GM12878 (cell line): ENCODE data around the gene RCAN1. TPM values are rescaled to one million over a fixed set of nuclear protein-coding genes. Genes with fewer than 3 reads are reported as not detected.

Experiments used
- ATAC-seq: fragments of 200-7000 bp; cut with Tn5 transposase; 3 replicates; pipeline ENCODE4 v1.9.1; 2020; ENCODE audit warnings: mild to moderate bottlenecking, moderate library complexity
- BruUV-seq: library from RNA; stranded (reverse); fragments of 400-500 nt; replicated peaks from 2 replicates; lab custom pipeline; 2021; lab: Mats Ljungman, UMichigan
- CTCF ChIA-PET: fragments of 300-600 bp; sonication (Branson Sonifier 250); formaldehyde crosslinking; extraction: SDS; loops from one replicate; lab custom pipeline; 2021; ENCODE audit warnings: inconsistent platforms; lab: Yijun Ruan, JAX
- POLR2A ChIA-PET: fragments of 350-600 bp; formaldehyde crosslinking; extraction: SDS; loops from one replicate; lab custom pipeline; 2021; ENCODE audit warnings: inconsistent platforms; lab: Charles Lee
- RAD21 ChIA-PET: fragments of 300-600 bp; sonication (Branson Sonifier 250); formaldehyde crosslinking; loops from one replicate; lab custom pipeline; 2023; ENCODE audit warnings: antibody characterized with exemption; ENCODE audit not compliant: unreplicated experiment; lab: Charles Lee
- SMC1A ChIA-PET: fragments of 300-600 bp; sonication (Branson Sonifier 250); formaldehyde crosslinking; loops from one replicate; lab custom pipeline; 2023; ENCODE audit not compliant: unreplicated experiment, uncharacterized antibody; lab: Charles Lee
- DNase-seq: peaks from one replicate; pipeline ENCODE4 v3.0.0-alpha.2; 2011; ENCODE audit warnings: low read depth, low spot score
- FAIRE-seq: peaks from 3 replicates; lab custom pipeline; 2011; peaks lifted over from hg19 to GRCh38; lab: Jason Lieb, UNC
- H2AFZ ChIP-seq: 2 replicates; pipeline ENCODE4 v1.6.0; 2011; ENCODE audit warnings: low read depth, low read length, control low read depth; ENCODE audit not compliant: control insufficient read depth
- H3K27ac ChIP-seq: 2 replicates; pipeline ENCODE4 v1.5.1; 2011; ENCODE audit warnings: control low read depth; ENCODE audit not compliant: control insufficient read depth, insufficient read depth
- H3K27me3 ChIP-seq, 2 experiments: replicated peaks in 1 of 2; 2 replicates each; pipeline versions ENCODE4 v1.6.0 to v1.6.1; 2011; ENCODE audit warnings: low read length in 1 of 2; ENCODE audit not compliant: control insufficient read depth in 2 of 2, insufficient read depth in 2 of 2
- H3K36me3 ChIP-seq, 2 experiments: 2 replicates each; pipeline ENCODE4 v1.5.1; 2011; ENCODE audit warnings: low read length in 1 of 2; ENCODE audit not compliant: control insufficient read depth in 2 of 2, insufficient read depth in 2 of 2
- H3K4me1 ChIP-seq: 2 replicates; pipeline ENCODE4 v1.6.1; 2011; ENCODE audit warnings: mild to moderate bottlenecking, low read length, moderate library complexity, mixed read lengths; ENCODE audit not compliant: control insufficient read depth, insufficient read depth
- H3K4me2 ChIP-seq: 2 replicates; pipeline ENCODE4 v1.6.0; 2011; ENCODE audit warnings: control low read depth; ENCODE audit not compliant: control insufficient read depth, insufficient read depth
- H3K4me3 ChIP-seq: fragments of 200-600 bp; sonication (generic); 2 replicates; pipeline ENCODE4 v1.5.1; 2016
- H3K79me2 ChIP-seq: 2 replicates; pipeline ENCODE4 v1.6.0; 2011; ENCODE audit warnings: low read length; ENCODE audit not compliant: control insufficient read depth, insufficient read depth
- H3K9ac ChIP-seq: 2 replicates; pipeline ENCODE4 v1.8.0; 2011; ENCODE audit warnings: low read length, control low read depth, mixed read lengths; ENCODE audit not compliant: control insufficient read depth, insufficient read depth
- H3K9me3 ChIP-seq: replicated peaks from 3 replicates; pipeline ENCODE4 v1.5.1; 2011; ENCODE audit warnings: mild to moderate bottlenecking, low read length; ENCODE audit not compliant: control insufficient read depth, insufficient read depth
- H4K20me1 ChIP-seq: 2 replicates; pipeline ENCODE4 v1.6.0; 2011; ENCODE audit not compliant: control insufficient read depth, insufficient read depth
- BACH1 ChIP-seq: fragments of 450-650 bp; IDR thresholded peaks from 2 replicates; pipeline ENCODE4 v1.6.1; 2017; ENCODE audit warnings: mild to moderate bottlenecking, borderline replicate concordance
- CBX5 ChIP-seq: sonication (generic); IDR thresholded peaks from 2 replicates; pipeline ENCODE4 v1.6.1; 2016; ENCODE audit warnings: low read depth, moderate library complexity, mild to moderate bottlenecking, inconsistent platforms
- CEBPB ChIP-seq, 2 experiments: fragments of 150-350 bp in 1 of 2; IDR thresholded peaks; 2 replicates each; pipeline ENCODE4 v1.6.1; 2012 to 2014; ENCODE audit warnings: low read depth in 2 of 2, low read length in 2 of 2, borderline replicate concordance in 1 of 2, inconsistent platforms in 1 of 2
- MTA2 ChIP-seq: fragments of 450-650 bp; IDR thresholded peaks from 2 replicates; pipeline ENCODE4 v1.6.1; 2016; ENCODE audit warnings: low read depth, mild to moderate bottlenecking, moderate library complexity
- MTA3 ChIP-seq: IDR thresholded peaks from 2 replicates; pipeline ENCODE4 v1.6.1; 2012; ENCODE audit warnings: low read length, inconsistent platforms, borderline replicate concordance
- NFXL1 ChIP-seq: fragments of 450-650 bp; IDR thresholded peaks from 2 replicates; pipeline ENCODE4 v1.6.1; 2017; ENCODE audit warnings: antibody characterized with exemption, mild to moderate bottlenecking, borderline replicate concordance
- NR2C1 ChIP-seq: fragments of 450-650 bp; IDR thresholded peaks from 2 replicates; pipeline ENCODE4 v1.6.1; 2017; ENCODE audit warnings: antibody characterized with exemption, mild to moderate bottlenecking, moderate library complexity
- SMAD1 ChIP-seq: fragments of 450-650 bp; IDR thresholded peaks from 2 replicates; pipeline ENCODE4 v1.6.1; 2018; ENCODE audit warnings: mild to moderate bottlenecking, low read depth; ENCODE audit not compliant: partially characterized antibody
- TCF7 ChIP-seq: IDR thresholded peaks from 2 replicates; pipeline ENCODE4 v1.6.1; 2014; ENCODE audit warnings: antibody characterized with exemption, borderline replicate concordance
- YBX1 ChIP-seq: fragments of 450-650 bp; IDR thresholded peaks from 2 replicates; pipeline ENCODE4 v1.6.1; 2016; ENCODE audit warnings: antibody characterized with exemption
- WGBS: methylation state at CpG from one replicate; pipeline ENCODE4 v1.1.6; 2016; ENCODE audit warnings: low lambda C conversion rate; ENCODE audit not compliant: insufficient replicate concordance, insufficient coverage; ENCODE audit errors: missing lambda C conversion rate; 5-methylcytosine and 5-hydroxymethylcytosine counted together
- in situ Hi-C: fragments of 300-500 bp; cut with MboI; formaldehyde crosslinking; loops from 9 replicates; pipeline ENCODE4 v1.14.3; 2018; ENCODE audit warnings: mixed read lengths
- intact Hi-C: fragments of 100-400 bp; cut with micrococcal nuclease; formaldehyde crosslinking; loops from one replicate; pipeline ENCODE4 v1.14.2; 2022; ENCODE audit not compliant: unreplicated experiment
- polyA plus RNA-seq, 11 experiments: library from polyadenylated mRNA; depleted of rRNA in 4 of 11; unstranded in 6 of 11; stranded (reverse) in 5 of 11; fragments of >200 nt; fragmentation: Nextera tagmentation in 4 of 11; fragmentation: Illumina TruSeq in 1 of 11; extraction: Ambion mirVana in 4 of 11; extraction: Trizol in 1 of 11; gene quantifications; 1 replicate in 1 of 11; 2 replicates in 10 of 11; pipeline versions ENCODE4 v1.2.1 to v1.2.3, GENCODE V29; 2011 to 2016; ENCODE audit warnings: inconsistent platforms in 2 of 11, missing spikeins in 2 of 11, low read depth in 1 of 11
- total RNA-seq, 4 experiments: library from RNA; depleted of rRNA in 3 of 4; stranded (reverse); fragments of >200 nt in 3 of 4; fragmentation: Illumina TruSeq in 1 of 4; extraction: Trizol in 1 of 4; gene quantifications; 2 replicates each; pipeline versions ENCODE4 v1.2.1 to v1.2.3, GENCODE V29; 2013 to 2021
- TF ChIP-seq, protein P1 (sequence below): IDR thresholded peaks from 2 replicates; pipeline ENCODE4 v1.6.1; 2012; ENCODE audit warnings: mild to moderate bottlenecking, low read depth, low read length
- TF ChIP-seq, protein P2 (sequence below): fragments of 450-650 bp; IDR thresholded peaks from 2 replicates; pipeline ENCODE4 v1.6.1; 2017; ENCODE audit warnings: borderline replicate concordance
- TF ChIP-seq, protein P3 (sequence below): fragments of 450-650 bp; IDR thresholded peaks from 2 replicates; pipeline ENCODE4 v1.6.1; 2017; ENCODE audit warnings: mild to moderate bottlenecking, moderate library complexity

RCAN1 gene
- total and polyA plus RNA-seq, 10 of the 15 experiments (the other 5 are each of a cell fraction or from before 2014, with no cell fraction given), result 2.8 to 12.9 (median 10.5) TPM

GRCh38 chr21:34619841-34620665, 5.1 kb upstream of the RCAN1 start (continued):
- TF ChIP-seq, protein P1, sequence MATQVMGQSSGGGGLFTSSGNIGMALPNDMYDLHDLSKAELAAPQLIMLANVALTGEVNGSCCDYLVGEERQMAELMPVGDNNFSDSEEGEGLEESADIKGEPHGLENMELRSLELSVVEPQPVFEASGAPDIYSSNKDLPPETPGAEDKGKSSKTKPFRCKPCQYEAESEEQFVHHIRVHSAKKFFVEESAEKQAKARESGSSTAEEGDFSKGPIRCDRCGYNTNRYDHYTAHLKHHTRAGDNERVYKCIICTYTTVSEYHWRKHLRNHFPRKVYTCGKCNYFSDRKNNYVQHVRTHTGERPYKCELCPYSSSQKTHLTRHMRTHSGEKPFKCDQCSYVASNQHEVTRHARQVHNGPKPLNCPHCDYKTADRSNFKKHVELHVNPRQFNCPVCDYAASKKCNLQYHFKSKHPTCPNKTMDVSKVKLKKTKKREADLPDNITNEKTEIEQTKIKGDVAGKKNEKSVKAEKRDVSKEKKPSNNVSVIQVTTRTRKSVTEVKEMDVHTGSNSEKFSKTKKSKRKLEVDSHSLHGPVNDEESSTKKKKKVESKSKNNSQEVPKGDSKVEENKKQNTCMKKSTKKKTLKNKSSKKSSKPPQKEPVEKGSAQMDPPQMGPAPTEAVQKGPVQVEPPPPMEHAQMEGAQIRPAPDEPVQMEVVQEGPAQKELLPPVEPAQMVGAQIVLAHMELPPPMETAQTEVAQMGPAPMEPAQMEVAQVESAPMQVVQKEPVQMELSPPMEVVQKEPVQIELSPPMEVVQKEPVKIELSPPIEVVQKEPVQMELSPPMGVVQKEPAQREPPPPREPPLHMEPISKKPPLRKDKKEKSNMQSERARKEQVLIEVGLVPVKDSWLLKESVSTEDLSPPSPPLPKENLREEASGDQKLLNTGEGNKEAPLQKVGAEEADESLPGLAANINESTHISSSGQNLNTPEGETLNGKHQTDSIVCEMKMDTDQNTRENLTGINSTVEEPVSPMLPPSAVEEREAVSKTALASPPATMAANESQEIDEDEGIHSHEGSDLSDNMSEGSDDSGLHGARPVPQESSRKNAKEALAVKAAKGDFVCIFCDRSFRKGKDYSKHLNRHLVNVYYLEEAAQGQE, result no peak
- TF ChIP-seq MTA3 (no peak), CEBPB (IDR thresholded peaks at IDR 0.05; ENCODE audit: borderline replicate concordance in 1 of 2, low read depth in 2 of 2, low read length in 2 of 2) (no peak), YBX1 (no peak)
- TF ChIP-seq, protein P2, sequence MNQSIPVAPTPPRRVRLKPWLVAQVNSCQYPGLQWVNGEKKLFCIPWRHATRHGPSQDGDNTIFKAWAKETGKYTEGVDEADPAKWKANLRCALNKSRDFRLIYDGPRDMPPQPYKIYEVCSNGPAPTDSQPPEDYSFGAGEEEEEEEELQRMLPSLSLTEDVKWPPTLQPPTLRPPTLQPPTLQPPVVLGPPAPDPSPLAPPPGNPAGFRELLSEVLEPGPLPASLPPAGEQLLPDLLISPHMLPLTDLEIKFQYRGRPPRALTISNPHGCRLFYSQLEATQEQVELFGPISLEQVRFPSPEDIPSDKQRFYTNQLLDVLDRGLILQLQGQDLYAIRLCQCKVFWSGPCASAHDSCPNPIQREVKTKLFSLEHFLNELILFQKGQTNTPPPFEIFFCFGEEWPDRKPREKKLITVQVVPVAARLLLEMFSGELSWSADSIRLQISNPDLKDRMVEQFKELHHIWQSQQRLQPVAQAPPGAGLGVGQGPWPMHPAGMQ, result no peak

- no peak overlapping the region for H3K4me2 ChIP-seq
- H3K79me2 ChIP-seq, result no peaks in the 10 kb centered on the region; the same call in 1 of the 2 replicates
- no peaks in the 10 kb centered on the region for H3K36me3 ChIP-seq
- ChIA-PET POLR2A (no interaction called here), RAD21 (interaction anchor here (1.1 to 1.2 kb wide), 2 partner anchors 9 to 12 kb away, joined by 3 read pairs; no protein-coding TSS in a partner anchor), CTCF (interaction anchor here (1.0 to 4.7 kb wide), 4 partner anchors 12 to 108 kb away, joined by 3 to 30 read pairs (median 6); no protein-coding TSS in a partner anchor), SMC1A (interaction anchor here (1.4 kb wide), 1 partner anchor 11 kb away, joined by 6 read pairs; no protein-coding TSS in a partner anchor)
- H3K9me3 ChIP-seq, result no peaks in the 10 kb centered on the region
- H3K27ac ChIP-seq, result no peak overlapping the region
- H4K20me1 ChIP-seq, result no peaks in the 10 kb centered on the region
- DNase-seq (no peak), ATAC-seq (no peak), FAIRE-seq (no peak)
- no TSS peak for BruUV-seq
- in situ Hi-C loops, result no loop called here
- WGBS, result 95% methylated on average over 1 of the region's 1 CpG
- no peaks in the 10 kb centered on the region for H3K27me3 ChIP-seq
- no peak overlapping the region for H3K9ac ChIP-seq
- H3K4me1 ChIP-seq, result peaks cover 11% of the 10 kb centered on the region
- intact Hi-C loops, result no loop called here
- H2AFZ ChIP-seq, result no peak overlapping the region
- no peak overlapping the region for H3K4me3 ChIP-seq
- TF ChIP-seq TCF7, result no peak
- no peak for TF ChIP-seq SMAD1
- no peak for TF ChIP-seq BACH1
- TF ChIP-seq, protein P3, sequence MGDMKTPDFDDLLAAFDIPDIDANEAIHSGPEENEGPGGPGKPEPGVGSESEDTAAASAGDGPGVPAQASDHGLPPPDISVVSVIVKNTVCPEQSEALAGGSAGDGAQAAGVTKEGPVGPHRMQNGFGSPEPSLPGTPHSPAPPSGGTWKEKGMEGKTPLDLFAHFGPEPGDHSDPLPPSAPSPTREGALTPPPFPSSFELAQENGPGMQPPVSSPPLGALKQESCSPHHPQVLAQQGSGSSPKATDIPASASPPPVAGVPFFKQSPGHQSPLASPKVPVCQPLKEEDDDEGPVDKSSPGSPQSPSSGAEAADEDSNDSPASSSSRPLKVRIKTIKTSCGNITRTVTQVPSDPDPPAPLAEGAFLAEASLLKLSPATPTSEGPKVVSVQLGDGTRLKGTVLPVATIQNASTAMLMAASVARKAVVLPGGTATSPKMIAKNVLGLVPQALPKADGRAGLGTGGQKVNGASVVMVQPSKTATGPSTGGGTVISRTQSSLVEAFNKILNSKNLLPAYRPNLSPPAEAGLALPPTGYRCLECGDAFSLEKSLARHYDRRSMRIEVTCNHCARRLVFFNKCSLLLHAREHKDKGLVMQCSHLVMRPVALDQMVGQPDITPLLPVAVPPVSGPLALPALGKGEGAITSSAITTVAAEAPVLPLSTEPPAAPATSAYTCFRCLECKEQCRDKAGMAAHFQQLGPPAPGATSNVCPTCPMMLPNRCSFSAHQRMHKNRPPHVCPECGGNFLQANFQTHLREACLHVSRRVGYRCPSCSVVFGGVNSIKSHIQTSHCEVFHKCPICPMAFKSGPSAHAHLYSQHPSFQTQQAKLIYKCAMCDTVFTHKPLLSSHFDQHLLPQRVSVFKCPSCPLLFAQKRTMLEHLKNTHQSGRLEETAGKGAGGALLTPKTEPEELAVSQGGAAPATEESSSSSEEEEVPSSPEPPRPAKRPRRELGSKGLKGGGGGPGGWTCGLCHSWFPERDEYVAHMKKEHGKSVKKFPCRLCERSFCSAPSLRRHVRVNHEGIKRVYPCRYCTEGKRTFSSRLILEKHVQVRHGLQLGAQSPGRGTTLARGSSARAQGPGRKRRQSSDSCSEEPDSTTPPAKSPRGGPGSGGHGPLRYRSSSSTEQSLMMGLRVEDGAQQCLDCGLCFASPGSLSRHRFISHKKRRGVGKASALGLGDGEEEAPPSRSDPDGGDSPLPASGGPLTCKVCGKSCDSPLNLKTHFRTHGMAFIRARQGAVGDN, result no peak
- no peak for TF ChIP-seq NFXL1
- no peak for TF ChIP-seq NR2C1
- no peak for TF ChIP-seq CBX5
- no peak for TF ChIP-seq MTA2
Measured at GRCh38 chr21:34618941-34619340, 4.0 kb upstream of the RCAN1 start.
